HEK293 (cell line): ENCODE measurements around the gene PTPN9.

ENCODE experiments used
- CTCF ChIA-PET: fragments of 350-600 bp; formaldehyde crosslinking; extraction: SDS; loops from one replicate; lab custom pipeline; 2021; ENCODE audit warnings: antibody characterized with exemption; lab: Yijun Ruan, JAX
- POLR2A ChIA-PET: fragments of 300-600 bp; formaldehyde crosslinking; extraction: SDS; loops from one replicate; lab custom pipeline; 2020; ENCODE audit warnings: antibody characterized with exemption, inconsistent platforms; lab: Yijun Ruan, JAX
- H3K27ac ChIP-seq: fragments of 200-500 bp; sonication (Bioruptor generic); 2 replicates; pipeline ENCODE4 v1.5.1; 2014; ENCODE audit warnings: low read depth, low read length, control low read depth, inconsistent platforms; ENCODE audit errors: extremely low read depth
- H3K36me3 ChIP-seq, 2 experiments: fragments of 200-500 bp in 1 of 2; sonication (Bioruptor generic) in 1 of 2; 1 replicate in 1 of 2; 2 replicates in 1 of 2; pipeline ENCODE4 v1.5.1; 2014 to 2017; ENCODE audit warnings: inconsistent platforms in 2 of 2, low read length in 2 of 2; ENCODE audit not compliant: control insufficient read depth in 2 of 2, insufficient read depth in 1 of 2
- H3K4me1 ChIP-seq: fragments of 200-500 bp; sonication (Bioruptor generic); 2 replicates; pipeline ENCODE4 v1.5.1; 2014; ENCODE audit warnings: mild to moderate bottlenecking, low read length, inconsistent platforms; ENCODE audit not compliant: control insufficient read depth, insufficient read depth
- H3K4me3 ChIP-seq: 2 replicates; pipeline ENCODE4 v1.5.1; 2011; ENCODE audit warnings: low read depth, mild to moderate bottlenecking, control low read depth, low read length, moderate library complexity
- H3K9me3 ChIP-seq: fragments of 200-500 bp; sonication (Bioruptor generic); 2 replicates; pipeline ENCODE4 v1.5.1; 2014; ENCODE audit warnings: low read depth, low read length, inconsistent platforms; ENCODE audit not compliant: control insufficient read depth, insufficient read depth
- GFI1B ChIP-seq: fragments of 450-650 bp; formaldehyde crosslinking; IDR thresholded peaks from 2 replicates; pipeline ENCODE4 v1.5.1; 2016; ENCODE audit warnings: missing biosample characterization, missing genetic modification characterization
- GLIS1 ChIP-seq: fragments of 450-650 bp; formaldehyde crosslinking; IDR thresholded peaks from 2 replicates; pipeline ENCODE4 v1.5.1; 2016; ENCODE audit warnings: missing biosample characterization, missing genetic modification characterization
- KLF10 ChIP-seq: fragments of 450-650 bp; IDR thresholded peaks from 2 replicates; pipeline ENCODE4 v1.5.1; 2018; ENCODE audit warnings: missing biosample characterization, mild to moderate bottlenecking, missing genetic modification characterization
- KLF7 ChIP-seq: fragments of 450-650 bp; formaldehyde crosslinking; IDR thresholded peaks from 2 replicates; pipeline ENCODE4 v1.5.1; 2016; ENCODE audit warnings: missing biosample characterization, missing genetic modification characterization, borderline replicate concordance
- MEIS1 ChIP-seq: sonication (generic); formaldehyde crosslinking; IDR thresholded peaks from 2 replicates; pipeline ENCODE4 v1.8.1; 2022; ENCODE audit warnings: missing genetic modification reagents, mild to moderate bottlenecking, borderline replicate concordance
- YY2 ChIP-seq: fragments of 450-650 bp; formaldehyde crosslinking; IDR thresholded peaks from 2 replicates; pipeline ENCODE4 v1.5.1; 2016; ENCODE audit warnings: missing biosample characterization, missing genetic modification characterization
- ZEB2 ChIP-seq: fragments of 450-650 bp; formaldehyde crosslinking; IDR thresholded peaks from 2 replicates; pipeline ENCODE4 v1.5.1; 2016; ENCODE audit warnings: missing biosample characterization, missing genetic modification characterization
- ZNF112 ChIP-seq: fragments of 450-650 bp; formaldehyde crosslinking; IDR thresholded peaks from 2 replicates; pipeline ENCODE4 v1.5.0; 2017; ENCODE audit warnings: missing biosample characterization, missing genetic modification characterization
- ZNF133 ChIP-seq: fragments of 450-650 bp; formaldehyde crosslinking; IDR thresholded peaks from 2 replicates; pipeline ENCODE4 v1.5.1; 2016; ENCODE audit warnings: missing biosample characterization, missing genetic modification characterization
- ZNF175 ChIP-seq: fragments of 450-650 bp; formaldehyde crosslinking; IDR thresholded peaks from 2 replicates; pipeline ENCODE4 v1.5.1; 2016; ENCODE audit warnings: missing biosample characterization, missing genetic modification characterization
- ZNF274 ChIP-seq, 2 experiments: fragments of 200-500 bp in 1 of 2; fragments of 450-650 bp in 1 of 2; sonication (Bioruptor generic) in 1 of 2; formaldehyde crosslinking in 1 of 2; IDR thresholded peaks; 2 replicates each; pipeline versions ENCODE4 v1.5.1 to v1.6.1; 2014 to 2016; ENCODE audit warnings: borderline replicate concordance in 1 of 2, inconsistent platforms in 1 of 2, low read length in 1 of 2, missing biosample characterization in 1 of 2, missing genetic modification characterization in 1 of 2
- ZNF335 ChIP-seq: fragments of 450-650 bp; formaldehyde crosslinking; conservative IDR thresholded peaks from 2 replicates; pipeline ENCODE4 v1.5.1; 2016; ENCODE audit warnings: missing biosample characterization, missing genetic modification characterization
- ZNF391 ChIP-seq: fragments of 450-650 bp; formaldehyde crosslinking; IDR thresholded peaks from 2 replicates; pipeline ENCODE4 v1.5.1; 2016; ENCODE audit warnings: low read depth, missing biosample characterization, missing genetic modification characterization, borderline replicate concordance
- ZNF398 ChIP-seq: fragments of 450-650 bp; formaldehyde crosslinking; IDR thresholded peaks from 2 replicates; pipeline ENCODE4 v1.5.1; 2017; ENCODE audit warnings: missing biosample characterization, missing genetic modification characterization
- ZNF416 ChIP-seq: fragments of 450-650 bp; formaldehyde crosslinking; IDR thresholded peaks from 2 replicates; pipeline ENCODE4 v1.5.1; 2016; ENCODE audit warnings: missing biosample characterization, missing genetic modification characterization
- ZNF426 ChIP-seq: fragments of 450-650 bp; formaldehyde crosslinking; IDR thresholded peaks from 2 replicates; pipeline ENCODE4 v1.5.1; 2017; ENCODE audit warnings: missing biosample characterization, missing genetic modification characterization, mild to moderate bottlenecking, inconsistent platforms, moderate library complexity
- ZNF501 ChIP-seq: fragments of 450-650 bp; formaldehyde crosslinking; IDR thresholded peaks from 2 replicates; pipeline ENCODE4 v1.5.1; 2016; ENCODE audit warnings: missing biosample characterization, missing genetic modification characterization
- ZNF514 ChIP-seq: fragments of 450-650 bp; formaldehyde crosslinking; IDR thresholded peaks from 2 replicates; pipeline ENCODE4 v1.5.1; 2016; ENCODE audit warnings: missing biosample characterization, missing genetic modification characterization
- ZNF521 ChIP-seq: fragments of 450-650 bp; formaldehyde crosslinking; IDR thresholded peaks from 2 replicates; pipeline ENCODE4 v1.5.1; 2017; ENCODE audit warnings: missing biosample characterization, mild to moderate bottlenecking, missing genetic modification characterization
- ZNF560 ChIP-seq: fragments of 450-650 bp; formaldehyde crosslinking; IDR thresholded peaks from 2 replicates; pipeline ENCODE4 v1.5.1; 2017; ENCODE audit warnings: missing biosample characterization, missing genetic modification characterization, borderline replicate concordance
- ZNF610 ChIP-seq: fragments of 450-650 bp; formaldehyde crosslinking; IDR thresholded peaks from 2 replicates; pipeline ENCODE4 v1.5.1; 2016; ENCODE audit warnings: missing biosample characterization, missing genetic modification characterization, borderline replicate concordance
- ZNF654 ChIP-seq: fragments of 450-650 bp; formaldehyde crosslinking; IDR thresholded peaks from 2 replicates; pipeline ENCODE4 v1.5.1; 2016; ENCODE audit warnings: low read depth, missing biosample characterization, missing genetic modification characterization
- ZNF660 ChIP-seq: fragments of 450-650 bp; IDR thresholded peaks from 2 replicates; pipeline ENCODE4 v1.5.1; 2018; ENCODE audit warnings: missing biosample characterization, mild to moderate bottlenecking, missing genetic modification characterization
- ZNF776 ChIP-seq: fragments of 450-650 bp; formaldehyde crosslinking; IDR thresholded peaks from 2 replicates; pipeline ENCODE4 v1.5.0; 2017; ENCODE audit warnings: missing biosample characterization, missing genetic modification characterization, borderline replicate concordance
- ZNF792 ChIP-seq: fragments of 450-650 bp; formaldehyde crosslinking; IDR thresholded peaks from 2 replicates; pipeline ENCODE4 v1.5.1; 2016; ENCODE audit warnings: missing biosample characterization, missing genetic modification characterization
- TF ChIP-seq, protein P1 (sequence below): fragments of 450-650 bp; formaldehyde crosslinking; conservative IDR thresholded peaks from 2 replicates; pipeline ENCODE4 v1.5.1; 2016; ENCODE audit warnings: low read depth, missing biosample characterization, missing genetic modification characterization

Gene PTPN9

DNA sequence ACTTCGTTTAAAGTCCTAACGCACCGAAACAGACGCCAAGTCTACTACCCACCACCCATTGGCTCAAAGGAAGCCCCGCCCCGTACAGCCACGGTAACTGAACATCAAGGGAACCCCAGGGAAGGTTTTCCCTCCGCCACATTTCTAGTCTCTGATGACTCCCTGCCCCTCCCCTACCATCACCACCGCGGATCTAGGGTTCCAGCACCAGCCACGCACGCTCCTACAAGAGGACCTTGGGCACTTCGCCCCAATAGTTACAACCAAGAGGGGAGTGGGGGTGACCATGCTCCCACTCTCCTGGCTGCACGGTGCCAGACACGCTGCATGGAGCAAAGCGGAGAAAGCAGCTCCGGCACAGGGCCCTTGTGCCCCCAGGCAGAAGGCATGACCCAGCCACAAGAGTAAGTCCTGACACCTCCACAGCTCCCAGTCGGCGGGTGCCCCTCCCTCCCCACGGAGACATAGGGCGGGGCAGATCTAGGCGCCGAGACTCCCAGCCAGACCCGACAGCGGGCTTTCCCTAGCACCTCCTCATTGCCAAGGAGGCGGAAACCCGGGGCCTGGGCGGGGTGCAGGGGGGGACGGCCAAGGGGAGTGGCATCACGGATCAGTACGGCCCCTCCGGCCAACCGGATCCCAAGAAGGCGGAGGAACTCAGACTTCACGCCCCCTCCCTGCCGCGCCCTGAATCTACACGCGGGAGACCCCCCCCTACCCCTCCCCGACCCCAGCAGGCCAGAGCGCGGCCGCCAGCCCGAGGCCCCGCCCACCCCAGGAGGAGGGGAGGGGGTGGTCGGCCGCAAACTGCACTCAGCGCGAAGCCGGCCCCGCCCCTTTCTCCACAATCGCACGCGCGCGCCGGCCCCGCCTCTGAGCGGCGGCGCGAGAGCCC is 128.6 kb downstream of the PTPN9 start (continued):
- TF ChIP-seq KLF10 (tag by site-specific recombination) (peak; percentile 83), ZNF175 (tag by site-specific recombination) (no peak), ZNF654 (tag by site-specific recombination) (no peak), GLIS1 (tag by site-specific recombination) (peak; percentile 85), MEIS1 (CRISPR knock-in tag) (no peak), ZNF610 (tag by site-specific recombination) (no peak), ZNF416 (no peak)

- H3K4me1 ChIP-seq = peaks cover 23% of the 10 kb centered on the region
- H3K9me3 ChIP-seq = no peaks in the 10 kb centered on the region
- H3K4me3 ChIP-seq = peak overlapping the region; percentile 96
- ChIA-PET CTCF (interaction anchor here (0.6 to 7.5 kb wide), 3 partner anchors 11 to 282 kb away, joined by 3 to 63 read pairs (median 4); partner anchors contain the start of gene MAN2C1), POLR2A (interaction anchor here (0.5 to 6.8 kb wide), 10 partner anchors 8 to 190 kb away, joined by 3 to 242 read pairs (median 8); partner anchors contain the start of genes IMP3, MAN2C1, PTPN9 and SNUPN)
- H3K27ac ChIP-seq = peak overlapping the region; percentile 89
- H3K36me3 ChIP-seq = peaks cover 0 to 5% of the 10 kb centered on the region in 2 experiments; a peak in 2 of 3 replicates
- no peak for TF ChIP-seq ZNF501
- no peak for TF ChIP-seq ZNF560 (tag by site-specific recombination)
- no peak for TF ChIP-seq ZEB2
- 0 out of 2 replicates have a peak, but pooled peaks have one; percentile 10 for TF ChIP-seq KLF7
- TF ChIP-seq ZNF398 = no peak
- 0 out of 2 replicates have a peak, but pooled peaks have one; percentile 8 for TF ChIP-seq ZNF660
- TF ChIP-seq ZNF133 = peak; percentile 70
- TF ChIP-seq, protein P1, sequence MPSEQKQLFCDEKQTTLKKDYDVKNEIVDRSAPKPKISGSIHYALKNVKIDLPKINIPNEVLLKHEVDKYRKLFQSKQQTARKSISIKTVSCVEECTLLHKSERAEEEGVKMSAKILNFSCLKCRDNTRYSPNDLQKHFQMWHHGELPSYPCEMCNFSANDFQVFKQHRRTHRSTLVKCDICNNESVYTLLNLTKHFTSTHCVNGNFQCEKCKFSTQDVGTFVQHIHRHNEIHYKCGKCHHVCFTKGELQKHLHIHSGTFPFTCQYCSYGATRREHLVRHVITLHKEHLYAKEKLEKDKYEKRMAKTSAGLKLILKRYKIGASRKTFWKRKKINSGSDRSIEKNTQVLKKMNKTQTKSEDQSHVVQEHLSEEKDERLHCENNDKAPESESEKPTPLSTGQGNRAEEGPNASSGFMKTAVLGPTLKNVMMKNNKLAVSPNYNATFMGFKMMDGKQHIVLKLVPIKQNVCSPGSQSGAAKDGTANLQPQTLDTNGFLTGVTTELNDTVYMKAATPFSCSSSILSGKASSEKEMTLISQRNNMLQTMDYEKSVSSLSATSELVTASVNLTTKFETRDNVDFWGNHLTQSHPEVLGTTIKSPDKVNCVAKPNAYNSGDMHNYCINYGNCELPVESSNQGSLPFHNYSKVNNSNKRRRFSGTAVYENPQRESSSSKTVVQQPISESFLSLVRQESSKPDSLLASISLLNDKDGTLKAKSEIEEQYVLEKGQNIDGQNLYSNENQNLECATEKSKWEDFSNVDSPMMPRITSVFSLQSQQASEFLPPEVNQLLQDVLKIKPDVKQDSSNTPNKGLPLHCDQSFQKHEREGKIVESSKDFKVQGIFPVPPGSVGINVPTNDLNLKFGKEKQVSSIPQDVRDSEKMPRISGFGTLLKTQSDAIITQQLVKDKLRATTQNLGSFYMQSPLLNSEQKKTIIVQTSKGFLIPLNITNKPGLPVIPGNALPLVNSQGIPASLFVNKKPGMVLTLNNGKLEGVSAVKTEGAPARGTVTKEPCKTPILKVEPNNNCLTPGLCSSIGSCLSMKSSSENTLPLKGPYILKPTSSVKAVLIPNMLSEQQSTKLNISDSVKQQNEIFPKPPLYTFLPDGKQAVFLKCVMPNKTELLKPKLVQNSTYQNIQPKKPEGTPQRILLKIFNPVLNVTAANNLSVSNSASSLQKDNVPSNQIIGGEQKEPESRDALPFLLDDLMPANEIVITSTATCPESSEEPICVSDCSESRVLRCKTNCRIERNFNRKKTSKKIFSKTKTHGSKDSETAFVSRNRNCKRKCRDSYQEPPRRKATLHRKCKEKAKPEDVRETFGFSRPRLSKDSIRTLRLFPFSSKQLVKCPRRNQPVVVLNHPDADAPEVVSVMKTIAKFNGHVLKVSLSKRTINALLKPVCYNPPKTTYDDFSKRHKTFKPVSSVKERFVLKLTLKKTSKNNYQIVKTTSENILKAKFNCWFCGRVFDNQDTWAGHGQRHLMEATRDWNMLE (tag by site-specific recombination) = no peak
- no peak for TF ChIP-seq ZNF426 (tag by site-specific recombination)
- 0 out of 2 replicates have a peak, but pooled peaks have one; percentile 72 for TF ChIP-seq ZNF391 (tag by site-specific recombination)
- no peak for TF ChIP-seq ZNF521
- 0 out of 2 replicates have a peak, but pooled peaks have one; percentile 16 for TF ChIP-seq YY2 (tag by site-specific recombination)
- TF ChIP-seq ZNF112 = no peak
- no peak for TF ChIP-seq ZNF274 (IDR thresholded peaks at IDR 0.05; ENCODE audit: low read length)
- no peak for TF ChIP-seq ZNF274 (tag by site-specific recombination; IDR thresholded peaks at IDR 0.05; ENCODE audit: borderline replicate concordance)
- 0 out of 2 replicates have a peak, but pooled peaks have one; percentile 51 for TF ChIP-seq ZNF335 (tag by site-specific recombination)
- no peak for TF ChIP-seq ZNF514 (tag by site-specific recombination)
- TF ChIP-seq GFI1B (tag by site-specific recombination) = peak; percentile 74; the same call in 1 of the 2 replicates
- no peak for TF ChIP-seq ZNF776 (tag by site-specific recombination)
- TF ChIP-seq ZNF792 (tag by site-specific recombination) = 0 out of 2 replicates have a peak, but pooled peaks have one; percentile 14
- TF ChIP-seq, all 188 proteins: peak for 8
Observed at GRCh38 chr15:75449585-75450306, 129.4 kb downstream of the PTPN9 start.
